GM18951 (cell line): Measurements from ENCODE around the gene C14orf39.

Experiments used
- POLR2A ChIP-seq: IDR thresholded peaks from 4 replicates; pipeline ENCODE4 v1.6.1; 2011; ENCODE audit warnings: mild to moderate bottlenecking; ENCODE audit not compliant: insufficient read length, insufficient read depth; ENCODE audit errors: extremely low read depth
- in situ Hi-C: fragments of 300-500 bp; cut with MboI; formaldehyde crosslinking; loops from one replicate; pipeline ENCODE4 v1.12.0; 2022; ENCODE audit warnings: low sequenced_read_pairs, mixed read lengths, inconsistent platforms; ENCODE audit not compliant: unreplicated experiment

Gene C14orf39, protein sequence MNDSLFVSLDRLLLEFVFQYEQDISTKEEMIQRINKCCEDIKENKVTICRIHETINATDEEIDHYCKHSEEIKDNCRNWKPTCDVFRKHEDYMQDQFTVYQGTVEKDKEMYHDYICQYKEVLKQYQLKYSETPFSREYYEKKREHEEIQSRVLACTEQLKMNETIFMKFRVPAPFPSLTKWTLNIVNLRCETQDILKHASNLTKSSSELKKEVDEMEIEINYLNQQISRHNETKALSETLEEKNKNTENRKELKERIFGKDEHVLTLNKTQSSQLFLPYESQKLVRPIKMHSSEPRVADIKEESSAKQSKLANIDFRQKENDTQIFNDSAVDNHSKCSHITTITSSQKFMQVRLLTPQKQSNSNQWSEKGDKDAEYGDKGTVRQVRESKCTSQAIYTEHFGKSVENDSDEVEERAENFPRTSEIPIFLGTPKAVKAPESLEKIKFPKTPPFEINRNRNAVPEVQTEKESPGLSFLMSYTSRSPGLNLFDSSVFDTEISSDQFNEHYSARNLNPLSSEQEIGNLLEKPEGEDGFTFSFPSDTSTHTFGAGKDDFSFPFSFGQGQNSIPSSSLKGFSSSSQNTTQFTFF

DNA sequence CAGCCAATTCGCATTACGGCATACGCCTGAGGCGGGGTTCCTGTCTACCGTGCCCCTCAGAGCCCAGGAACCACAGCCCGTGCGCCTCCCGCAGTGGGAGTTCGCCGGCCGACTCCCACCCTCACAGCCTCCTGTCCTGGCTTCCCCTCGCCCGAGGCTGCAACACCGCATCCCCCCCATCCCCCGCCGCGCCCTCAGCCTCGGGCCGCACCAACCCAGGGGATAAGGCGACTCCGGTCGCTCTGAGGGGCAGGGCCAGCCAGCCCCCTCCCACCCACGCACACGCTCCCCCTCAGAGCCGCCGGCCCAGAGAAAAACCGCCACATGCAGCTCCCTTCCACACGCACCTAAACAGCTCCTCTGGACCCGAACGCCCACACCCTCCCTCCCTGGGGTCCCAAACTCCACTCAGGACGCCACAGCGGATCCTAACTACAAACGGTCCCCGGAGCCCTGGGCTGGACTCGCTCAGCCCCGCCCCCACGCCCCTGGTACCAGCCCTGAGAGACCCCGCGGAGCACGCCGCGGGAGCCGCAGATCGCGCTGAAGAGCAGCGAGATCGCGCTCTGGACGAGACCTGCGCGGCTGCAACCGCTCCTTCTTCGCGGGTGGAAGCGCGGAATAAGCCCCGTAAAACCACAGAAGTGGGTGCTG lies at the start of gene C14orf39:
C14orf39 (minus strand) TSS at position 466 of the 654 bp plus-strand sequence. CDS start 985 bp downstream, outside the sequence.
- in situ Hi-C loops = no loop called here
- no peak for TF ChIP-seq POLR2A

DNA sequence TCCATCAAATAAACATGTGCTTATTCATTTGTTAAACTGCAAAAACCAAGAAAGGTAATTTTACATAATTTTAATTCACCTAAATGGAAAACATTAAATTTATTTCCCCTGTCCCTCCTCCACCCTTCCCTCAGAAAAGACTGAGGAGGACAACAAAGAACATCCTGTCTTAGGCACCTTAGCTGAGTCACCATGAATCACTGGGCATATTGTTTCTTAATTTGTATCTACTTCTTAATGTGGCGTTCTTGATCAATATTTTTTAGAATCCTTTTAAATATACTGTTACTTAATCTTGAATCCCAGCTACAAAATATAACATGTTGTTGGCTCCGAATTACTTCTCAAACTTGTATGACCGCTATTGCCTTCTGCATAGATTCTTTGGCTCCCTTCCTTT lies 46.6 kb upstream of the C14orf39 start:
- no peak for TF ChIP-seq POLR2A

DNA sequence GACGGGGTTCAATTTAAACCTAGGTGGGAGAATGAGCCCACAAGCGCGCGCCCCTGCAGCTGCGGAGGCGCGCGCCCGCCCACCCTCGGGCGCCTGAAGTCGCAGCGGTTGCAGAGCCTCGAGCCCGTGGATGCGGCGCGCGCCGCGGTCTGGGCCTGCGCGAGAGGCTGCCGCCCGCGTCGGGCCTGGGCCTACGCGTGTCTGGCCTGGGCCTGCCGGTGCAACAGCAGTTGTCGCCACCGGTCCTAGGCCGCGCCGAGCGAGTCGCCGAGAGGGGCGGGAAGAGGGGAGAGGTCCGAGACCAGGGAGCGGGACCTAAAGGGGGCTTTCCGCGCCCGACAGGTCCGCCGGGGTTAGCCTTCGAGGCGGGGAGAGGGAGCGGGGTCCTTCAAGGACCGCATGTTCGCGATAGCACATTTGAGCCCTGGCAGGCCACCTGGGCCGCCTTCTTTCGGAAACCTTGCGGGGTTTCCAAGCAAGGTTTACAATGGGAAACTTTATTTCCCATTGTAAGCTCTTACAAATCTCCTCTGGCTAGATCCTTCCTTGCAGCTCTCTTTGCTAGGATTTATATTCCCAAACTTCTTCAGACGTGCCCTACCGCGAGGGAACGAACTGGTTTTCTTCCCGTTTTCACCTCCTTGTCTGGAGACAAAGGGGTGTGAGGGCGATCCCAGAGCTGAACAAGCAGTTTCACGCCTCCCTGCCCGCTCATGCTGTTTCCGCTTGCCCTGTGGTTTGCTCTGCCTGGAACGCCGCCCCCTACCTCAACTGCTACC lies 29.8 kb upstream of the C14orf39 start:
- TF ChIP-seq POLR2A = no peak
- in situ Hi-C loops = no loop called here

More for the DNA sequence above, 46.6 kb upstream of the C14orf39 start:
- in situ Hi-C loops = no loop called here

DNA sequence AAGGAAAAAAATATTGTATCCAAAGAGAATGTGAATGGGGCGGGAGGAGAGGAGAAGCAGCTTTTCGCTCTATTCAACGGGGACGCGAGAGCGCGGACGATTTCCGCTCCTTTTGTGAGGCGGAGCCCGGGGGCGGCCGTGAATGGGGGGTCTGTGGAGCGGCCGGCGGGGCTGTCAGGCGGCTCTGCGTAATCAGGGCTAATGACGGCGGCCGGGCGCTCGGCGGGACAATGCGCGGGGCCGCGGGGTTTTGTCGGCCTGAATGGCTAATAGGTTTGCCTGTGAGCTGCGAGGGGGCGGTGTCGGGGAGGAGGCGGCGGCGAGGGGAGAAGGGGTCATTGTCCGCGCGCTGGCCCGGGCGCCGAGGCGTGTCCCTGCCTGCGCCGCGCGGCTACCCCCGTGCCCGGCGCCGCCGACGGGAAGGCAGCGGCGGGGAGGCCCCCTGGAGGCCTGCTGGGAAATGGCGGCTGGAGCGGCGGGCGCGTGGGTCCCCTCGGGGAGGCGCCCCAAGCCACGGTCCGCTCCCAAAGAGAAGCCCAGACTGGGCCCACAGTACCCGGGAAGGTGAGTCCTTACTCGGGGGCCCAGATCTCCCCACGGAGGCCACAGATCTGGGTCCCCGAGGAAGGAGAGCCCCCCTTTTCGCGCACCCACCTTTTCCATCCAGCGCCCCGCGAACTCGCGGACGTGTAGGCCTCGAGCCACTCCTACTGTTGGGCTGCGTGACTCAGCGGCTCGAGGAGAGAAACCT lies 29.1 kb upstream of the C14orf39 start:
- no peak for TF ChIP-seq POLR2A
- in situ Hi-C loops = no loop called here

DNA sequence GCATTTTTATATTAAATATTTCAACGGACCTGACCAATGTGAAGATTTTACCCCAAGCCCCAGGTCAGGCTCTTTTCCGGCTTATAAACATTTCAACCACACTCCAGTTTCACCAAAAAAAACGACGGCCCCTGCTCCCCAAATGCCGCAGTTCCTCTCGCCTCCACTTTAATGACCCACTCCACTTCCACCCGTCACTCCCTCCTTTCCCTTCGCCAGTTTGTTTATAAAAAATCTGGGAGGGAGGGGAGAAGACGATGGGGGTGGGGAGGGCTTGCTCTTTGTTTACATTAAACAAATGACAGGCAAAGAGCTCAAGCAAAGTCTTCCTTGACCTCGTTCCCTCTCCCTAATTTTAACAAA lies 28.5 kb upstream of the C14orf39 start:
- in situ Hi-C loops = no loop called here
- no peak for TF ChIP-seq POLR2A

DNA sequence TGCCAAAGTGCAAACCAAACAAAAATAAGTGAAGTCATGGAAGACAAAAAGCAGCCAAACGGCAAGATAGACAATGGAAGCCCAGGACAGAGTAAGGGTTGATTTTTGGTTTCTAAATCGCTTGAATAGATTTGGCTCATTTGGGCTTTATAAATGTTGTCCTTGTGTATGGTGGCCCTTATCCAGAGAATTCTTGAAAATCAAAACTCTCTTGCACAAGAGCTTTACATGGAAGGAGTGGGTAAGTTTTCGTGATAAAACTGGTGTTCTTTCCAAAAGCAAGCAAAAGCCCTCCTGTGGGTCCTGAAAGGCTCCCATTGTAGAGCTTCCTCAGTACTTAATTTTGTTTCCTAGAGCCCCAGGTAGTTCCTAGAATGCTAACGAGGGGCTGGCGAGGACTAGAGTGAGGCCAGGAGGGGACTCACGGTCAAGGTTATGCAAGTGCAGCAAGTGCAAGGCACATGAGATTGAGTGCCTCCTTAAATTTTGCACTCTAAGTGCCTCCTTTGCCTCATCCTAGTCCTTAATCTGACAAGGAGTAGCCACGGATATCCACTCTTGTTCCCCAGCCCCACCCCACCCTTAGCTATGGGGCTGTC lies 27.2 kb upstream of the C14orf39 start:
- TF ChIP-seq POLR2A = no peak
- in situ Hi-C loops = no loop called here

DNA sequence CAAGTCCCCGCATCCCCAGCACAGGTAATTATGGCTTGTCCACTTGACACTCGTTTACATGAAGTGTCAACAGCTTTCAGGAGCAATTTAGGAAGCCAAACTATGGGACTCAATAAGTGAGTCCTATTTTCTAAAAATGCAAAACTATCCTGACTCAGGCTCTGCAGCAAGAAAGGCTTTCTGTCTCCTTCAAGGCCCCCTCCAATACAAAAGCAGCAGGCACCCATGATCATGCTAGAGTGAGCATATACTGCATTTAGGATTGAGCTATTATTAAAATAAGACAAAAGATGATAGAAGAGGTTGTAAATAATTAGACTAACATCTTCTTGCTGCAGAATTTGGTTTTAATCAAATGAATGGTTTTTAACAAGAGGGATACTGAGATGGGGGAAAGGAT lies 26.3 kb upstream of the C14orf39 start:
- in situ Hi-C loops = no loop called here
- TF ChIP-seq POLR2A = no peak

DNA sequence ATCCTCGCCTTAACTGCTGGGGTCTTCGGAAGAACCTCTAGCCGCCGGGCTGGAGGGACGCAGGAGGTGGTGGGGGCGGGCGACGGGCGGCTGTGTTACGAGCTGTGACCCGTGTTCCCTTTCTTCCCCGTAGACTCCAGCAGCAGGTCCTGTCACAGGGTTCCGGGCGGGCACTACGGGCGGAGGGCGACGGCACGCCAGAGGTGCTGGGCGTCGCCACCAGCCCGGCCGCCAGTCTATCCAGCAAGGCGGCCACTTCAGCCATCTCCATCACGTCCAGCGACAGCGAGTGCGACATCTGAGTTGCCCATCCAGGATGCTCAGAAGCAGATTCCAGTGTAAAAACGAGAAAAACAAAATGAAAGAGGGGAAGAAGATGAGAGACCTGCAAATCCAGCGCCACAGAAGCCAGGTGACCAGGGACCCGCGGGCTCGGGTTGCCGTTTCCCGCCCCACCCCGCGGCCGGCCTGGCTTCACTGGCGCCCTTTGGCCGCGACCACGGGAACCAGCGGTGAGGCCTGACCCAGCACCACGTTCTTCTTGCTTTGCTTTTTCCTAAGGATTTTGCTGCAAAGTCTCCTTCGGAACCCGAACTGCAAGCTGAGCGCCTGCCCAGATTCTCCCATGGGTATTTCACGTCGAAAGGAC lies 25.2 kb upstream of the C14orf39 start:
- no peak for TF ChIP-seq POLR2A
- in situ Hi-C loops = no loop called here

DNA sequence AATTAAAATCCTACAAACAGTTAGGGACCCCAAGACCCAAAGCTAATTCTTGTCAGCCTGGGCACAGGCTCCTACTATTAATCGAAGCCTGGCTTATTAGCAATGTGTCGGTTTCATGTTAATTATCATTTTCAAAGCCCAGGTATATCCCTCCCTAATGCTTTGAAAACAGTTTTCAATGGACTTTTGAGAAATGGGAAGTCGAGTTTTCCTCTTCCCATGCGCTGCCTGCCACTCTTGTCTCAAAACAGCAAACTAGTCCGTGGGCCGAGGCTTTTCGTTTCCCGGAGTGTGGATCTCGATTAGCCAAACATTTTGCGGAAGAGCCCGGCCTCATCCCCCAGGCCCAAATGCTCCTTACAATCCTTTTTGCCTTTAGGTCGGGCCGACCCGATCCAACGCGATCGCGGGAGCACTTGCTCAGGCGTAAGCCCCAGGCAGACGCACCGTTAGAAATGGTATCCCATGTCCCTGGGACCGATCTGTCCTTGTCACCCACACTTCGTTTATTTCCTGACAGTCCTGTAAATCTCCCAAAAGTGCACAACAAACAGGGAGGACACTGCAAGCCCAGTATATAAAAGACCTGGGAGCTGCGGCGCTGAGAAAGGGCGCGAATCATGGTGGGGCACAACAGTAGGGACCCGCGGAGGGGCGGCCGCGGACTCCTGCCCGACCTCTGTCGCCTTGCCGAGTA lies 24.5 kb upstream of the C14orf39 start:
- in situ Hi-C loops = no loop called here
- TF ChIP-seq POLR2A = no peak

DNA sequence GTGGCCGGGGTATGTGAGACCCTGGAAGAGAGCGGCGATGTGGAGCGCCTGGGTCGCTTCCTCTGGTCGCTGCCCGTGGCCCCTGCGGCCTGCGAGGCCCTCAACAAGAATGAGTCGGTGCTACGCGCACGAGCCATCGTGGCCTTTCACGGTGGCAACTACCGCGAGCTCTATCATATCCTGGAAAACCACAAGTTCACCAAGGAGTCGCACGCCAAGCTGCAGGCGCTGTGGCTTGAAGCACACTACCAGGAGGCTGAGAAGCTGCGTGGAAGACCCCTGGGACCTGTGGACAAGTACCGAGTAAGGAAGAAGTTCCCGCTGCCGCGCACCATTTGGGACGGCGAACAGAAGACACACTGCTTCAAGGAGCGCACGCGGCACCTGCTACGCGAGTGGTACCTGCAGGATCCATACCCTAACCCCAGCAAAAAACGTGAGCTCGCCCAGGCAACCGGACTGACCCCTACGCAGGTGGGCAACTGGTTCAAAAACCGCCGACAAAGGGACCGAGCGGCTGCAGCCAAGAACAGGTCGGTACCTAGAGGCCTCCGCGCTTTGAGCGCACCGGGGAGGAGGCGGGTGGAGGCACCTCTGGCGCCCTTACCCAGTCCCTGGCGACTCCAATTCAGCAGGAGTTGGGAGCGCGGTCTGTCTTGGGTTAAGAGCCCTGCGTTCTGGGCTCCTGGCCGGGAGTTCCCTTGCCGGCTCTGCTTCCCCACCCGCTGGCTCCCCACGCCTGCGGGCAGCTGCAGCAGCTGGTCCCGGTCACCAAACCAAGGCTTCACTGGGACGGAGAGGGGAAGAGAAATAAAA lies 23.8 kb upstream of the C14orf39 start:
- in situ Hi-C loops = no loop called here

More for the DNA sequence above, 23.8 kb upstream of the C14orf39 start:
- TF ChIP-seq POLR2A = no peak
